Measurements from ENCODE around the gene CCDC141.

The CCDC141 gene

GRCh38 chr2:178829299-178829960 is 220.5 kb downstream of the CCDC141 start:
- no peak for DNase-seq (ENCODE audit: low read depth in 2 of 2, low spot score in 1 of 2)

DNA sequence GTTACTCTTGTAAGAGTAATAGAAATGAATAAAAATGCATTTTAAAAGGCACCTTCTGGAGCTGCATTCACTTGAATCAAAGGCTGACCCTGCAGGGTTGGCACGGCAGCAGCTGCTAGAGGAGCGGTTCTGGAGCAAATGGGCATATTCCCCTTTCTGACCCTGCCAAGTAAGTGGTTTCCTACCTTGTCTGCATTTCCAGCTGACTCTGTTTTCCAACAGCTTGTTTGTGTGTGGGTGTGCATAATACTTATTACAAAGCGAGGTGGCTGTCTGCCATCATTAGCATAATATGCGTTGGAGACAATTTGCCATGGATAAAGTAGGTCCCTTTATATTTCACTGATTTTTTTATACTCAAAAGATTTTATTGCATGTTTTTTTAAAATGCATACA is 221.5 kb downstream of the CCDC141 start:
- no peak for DNase-seq (ENCODE audit: low read depth in 2 of 2, low spot score in 1 of 2)

- no peak for DNase-seq (ENCODE audit: low read depth in 2 of 2, low spot score in 1 of 2)
These were observed 222.0 kb downstream of the CCDC141 start for GRCh38 chr2:178827739-178828485.

- DNase-seq (ENCODE audit: low read depth in 2 of 2, low spot score in 1 of 2) = no peak
These were observed 222.8 kb downstream of the CCDC141 start for GRCh38 chr2:178827111-178827510.

GRCh38 chr2:178825183-178825582 is 224.8 kb downstream of the CCDC141 start:
- no peak for DNase-seq (ENCODE audit: low read depth in 2 of 2, low spot score in 1 of 2)

DNA sequence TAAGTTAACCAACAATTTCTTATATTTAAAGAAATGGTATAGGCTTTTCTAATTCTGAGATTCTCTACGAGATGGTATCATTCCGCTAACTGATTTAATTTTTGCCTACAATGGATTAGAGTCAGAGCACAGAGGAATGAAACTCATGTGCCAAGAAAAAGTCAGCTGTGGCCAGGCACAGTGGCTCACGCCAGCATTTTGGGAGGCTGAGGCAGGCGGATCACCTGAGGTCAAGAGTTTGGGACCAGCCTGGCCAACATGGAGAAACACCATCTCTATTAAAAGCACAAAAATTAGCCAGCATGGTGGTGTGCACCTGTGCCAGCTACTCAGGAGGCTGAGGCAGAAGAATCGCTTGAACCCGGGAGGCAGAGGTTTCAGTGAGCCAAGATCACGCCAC is 225.8 kb downstream of the CCDC141 start:
- no peak for DNase-seq (ENCODE audit: low read depth in 2 of 2, low spot score in 1 of 2)

DNA sequence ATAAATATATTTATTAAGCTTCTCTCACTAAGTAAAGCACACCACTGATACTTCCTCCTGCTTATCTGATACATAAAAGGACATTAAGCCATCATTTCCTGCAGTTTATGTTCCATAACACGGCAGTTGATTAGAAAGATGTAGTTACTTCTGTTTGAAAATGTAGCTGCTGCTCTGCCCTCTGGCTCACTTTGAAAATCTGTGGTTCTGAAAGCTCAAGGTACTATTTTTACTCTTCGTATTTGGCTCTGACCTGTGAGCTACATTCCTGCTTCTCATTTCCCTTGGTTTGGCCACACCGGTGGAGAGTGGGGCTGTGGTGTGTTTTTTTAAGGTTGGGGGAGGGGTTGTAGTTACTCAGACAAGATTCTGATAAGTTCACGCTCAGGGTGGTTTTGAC is 229.9 kb downstream of the CCDC141 start:
- no peak for DNase-seq (ENCODE audit: low read depth in 2 of 2, low spot score in 1 of 2)

- DNase-seq (ENCODE audit: low read depth in 2 of 2, low spot score in 1 of 2) = no peak
These were observed 230.6 kb downstream of the CCDC141 start for GRCh38 chr2:178819147-178819875.

DNA sequence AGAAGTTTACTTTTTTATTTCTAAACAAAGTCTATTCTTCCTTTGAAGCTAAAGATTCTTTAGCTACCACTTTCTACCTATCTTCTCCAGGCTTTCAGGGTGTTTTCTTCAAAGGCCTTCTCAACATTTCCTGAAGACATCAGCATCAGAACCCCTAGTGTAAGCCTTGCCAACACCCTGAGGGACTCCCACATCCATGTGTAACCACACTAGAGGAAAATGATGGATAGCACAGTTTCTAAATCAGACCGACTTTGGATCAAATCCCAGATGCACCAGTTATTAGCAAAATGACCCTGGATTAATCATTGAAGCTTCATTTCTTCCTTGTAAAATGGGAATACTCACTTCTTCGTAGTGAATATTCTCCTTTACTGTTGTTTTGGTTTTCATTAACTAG is 238.0 kb downstream of the CCDC141 start:
- no peak for DNase-seq (ENCODE audit: low read depth in 2 of 2, low spot score in 1 of 2)

- no peak for DNase-seq (ENCODE audit: low read depth in 2 of 2, low spot score in 1 of 2)
These were observed 238.9 kb downstream of the CCDC141 start for GRCh38 chr2:178811045-178811444.

DNA sequence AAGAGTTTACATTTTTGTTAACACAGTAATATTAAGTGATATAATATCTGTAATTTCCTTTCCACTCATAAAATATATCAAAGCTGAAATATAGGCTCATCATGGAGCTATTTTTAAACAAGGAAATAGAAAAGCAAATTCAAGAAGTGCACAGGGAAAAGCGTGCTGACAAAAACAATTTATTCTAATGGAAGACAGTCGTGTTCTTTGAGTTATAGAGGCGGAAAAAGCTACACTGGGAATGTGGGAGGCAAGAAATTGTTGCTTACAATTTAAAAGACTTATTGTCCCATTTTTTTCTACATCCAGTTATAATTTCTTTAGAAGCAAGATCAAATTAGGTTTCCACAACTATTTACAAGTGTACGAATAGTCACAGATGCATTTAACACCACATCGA is 239.5 kb downstream of the CCDC141 start:
- no peak for DNase-seq (ENCODE audit: low read depth in 2 of 2, low spot score in 1 of 2)

GRCh38 chr2:178807227-178808008 is 242.5 kb downstream of the CCDC141 start, which contains the start of gene TTN:
TTN (minus strand) TSS chr2:178807423; CDS start chr2:178804642, 2,781 bp downstream.
- DNase-seq (ENCODE audit: low read depth in 2 of 2, low spot score in 1 of 2) = no peak

- DNase-seq (ENCODE audit: low read depth in 2 of 2, low spot score in 1 of 2) = no peak
These were observed 243.4 kb downstream of the CCDC141 start for GRCh38 chr2:178806543-178806942.

GRCh38 chr2:178805457-178805856 is 244.5 kb downstream of the CCDC141 start:
- DNase-seq (ENCODE audit: low read depth in 2 of 2, low spot score in 1 of 2) = no peak

DNA sequence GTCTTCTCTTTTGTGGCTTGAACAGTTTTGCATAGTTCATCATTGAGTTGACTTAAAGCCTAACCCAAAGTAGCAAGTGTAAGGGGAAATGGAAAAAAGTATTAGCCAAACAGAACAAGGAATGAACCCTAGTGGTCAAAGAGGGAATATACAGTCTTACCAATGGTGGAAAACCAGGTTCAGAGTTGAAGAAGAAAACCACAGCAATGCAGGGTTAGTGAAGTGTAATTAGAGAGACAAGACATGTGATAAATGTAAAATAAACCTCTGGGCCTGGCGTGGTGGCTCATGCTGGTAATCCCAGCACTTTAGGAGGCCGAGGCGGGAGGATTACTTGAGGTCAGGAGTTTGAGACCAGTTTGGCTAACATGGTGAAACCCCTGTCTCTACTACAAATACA is 245.1 kb downstream of the CCDC141 start:
- DNase-seq (ENCODE audit: low read depth in 2 of 2, low spot score in 1 of 2) = no peak

- no peak for DNase-seq (ENCODE audit: low read depth in 2 of 2, low spot score in 1 of 2)
These were observed 249.4 kb downstream of the CCDC141 start for GRCh38 chr2:178800510-178800909.

DNA sequence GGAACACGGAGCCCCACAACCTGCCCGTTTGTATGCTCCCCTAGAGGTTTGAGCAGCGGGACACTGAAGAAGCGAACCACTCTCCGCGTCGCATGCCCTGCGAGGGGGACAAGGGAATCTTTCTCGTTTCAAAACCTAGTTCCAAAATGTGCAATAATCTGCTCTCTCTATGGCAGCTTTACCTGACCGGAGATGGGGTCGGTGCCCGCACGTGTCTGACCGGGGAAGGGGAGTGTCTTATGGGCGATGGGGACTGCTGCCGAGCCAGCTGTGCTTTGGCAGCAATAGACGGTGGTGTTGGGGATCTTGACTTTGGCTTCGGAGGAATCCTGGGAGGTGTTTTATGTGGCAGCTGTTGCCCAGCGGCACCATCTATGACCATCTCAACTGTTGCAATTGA is 250.6 kb downstream of the CCDC141 start:
- no peak for DNase-seq (ENCODE audit: low read depth in 2 of 2, low spot score in 1 of 2)

DNA sequence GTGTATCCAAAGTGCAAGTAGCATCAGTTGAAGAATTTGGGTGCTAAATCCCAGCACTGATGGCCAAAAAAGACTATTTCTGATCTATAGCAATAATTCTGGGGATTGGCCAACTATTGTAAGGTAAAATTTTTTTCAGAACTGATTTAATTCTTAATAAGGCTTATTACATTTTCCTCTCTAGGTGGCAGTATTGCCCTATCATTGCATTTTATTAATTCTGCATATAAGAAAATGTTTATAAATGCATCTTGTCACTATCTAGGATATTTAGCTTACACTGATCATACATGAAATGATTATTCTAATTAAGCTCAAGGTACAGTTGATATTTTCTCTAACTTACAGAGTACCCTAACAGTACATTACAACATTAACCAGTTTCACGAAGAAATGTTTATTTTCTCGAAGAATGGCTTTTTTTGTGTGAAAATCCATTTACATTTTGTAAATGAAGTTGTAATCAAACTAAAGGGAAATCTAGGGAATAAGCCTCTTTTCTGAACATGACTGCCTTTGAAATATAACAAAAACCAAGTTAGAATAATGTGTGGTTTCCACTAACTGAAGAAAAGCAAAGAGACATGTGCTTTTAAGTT is 253.8 kb downstream of the CCDC141 start:
- no peak for DNase-seq (ENCODE audit: low read depth in 2 of 2, low spot score in 1 of 2)

DNA sequence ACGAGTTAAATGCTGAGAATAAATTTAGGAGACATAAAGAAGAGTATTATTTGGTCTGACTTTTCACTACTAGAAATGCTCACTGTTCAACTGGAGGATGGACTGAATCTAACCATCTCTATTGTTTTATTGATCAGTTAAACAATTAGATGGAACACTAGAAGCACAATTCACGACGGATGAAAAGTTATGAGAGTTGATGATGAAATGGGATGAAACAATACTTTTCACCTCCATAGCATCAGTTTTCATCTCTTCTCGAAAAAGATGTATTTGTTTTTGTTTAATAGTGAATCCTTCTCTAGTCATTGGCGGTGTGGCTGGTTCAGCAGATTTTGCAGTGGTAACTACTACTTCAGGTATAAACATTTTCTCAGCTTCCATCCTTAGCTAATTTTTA is 262.0 kb downstream of the CCDC141 start:
- no peak for DNase-seq (ENCODE audit: low read depth in 2 of 2, low spot score in 1 of 2)

GRCh38 chr2:178787155-178787554 is 262.8 kb downstream of the CCDC141 start:
- DNase-seq (ENCODE audit: low read depth in 2 of 2, low spot score in 1 of 2) = no peak

GRCh38 chr2:178783889-178784288 is 266.0 kb downstream of the CCDC141 start:
- DNase-seq (ENCODE audit: low read depth in 2 of 2, low spot score in 1 of 2) = no peak
